ENCODE data around the gene ATP5F1E. TPM values are rescaled to one million over a fixed set of nuclear protein-coding genes. Genes with fewer than 3 reads are reported as not detected.

Gene ATP5F1E
- total and polyA plus RNA-seq, 10 of the 15 experiments (the other 5 are each of a cell fraction or from before 2014, with no cell fraction given) = 49.0 to 407 (median 117) TPM

DNA sequence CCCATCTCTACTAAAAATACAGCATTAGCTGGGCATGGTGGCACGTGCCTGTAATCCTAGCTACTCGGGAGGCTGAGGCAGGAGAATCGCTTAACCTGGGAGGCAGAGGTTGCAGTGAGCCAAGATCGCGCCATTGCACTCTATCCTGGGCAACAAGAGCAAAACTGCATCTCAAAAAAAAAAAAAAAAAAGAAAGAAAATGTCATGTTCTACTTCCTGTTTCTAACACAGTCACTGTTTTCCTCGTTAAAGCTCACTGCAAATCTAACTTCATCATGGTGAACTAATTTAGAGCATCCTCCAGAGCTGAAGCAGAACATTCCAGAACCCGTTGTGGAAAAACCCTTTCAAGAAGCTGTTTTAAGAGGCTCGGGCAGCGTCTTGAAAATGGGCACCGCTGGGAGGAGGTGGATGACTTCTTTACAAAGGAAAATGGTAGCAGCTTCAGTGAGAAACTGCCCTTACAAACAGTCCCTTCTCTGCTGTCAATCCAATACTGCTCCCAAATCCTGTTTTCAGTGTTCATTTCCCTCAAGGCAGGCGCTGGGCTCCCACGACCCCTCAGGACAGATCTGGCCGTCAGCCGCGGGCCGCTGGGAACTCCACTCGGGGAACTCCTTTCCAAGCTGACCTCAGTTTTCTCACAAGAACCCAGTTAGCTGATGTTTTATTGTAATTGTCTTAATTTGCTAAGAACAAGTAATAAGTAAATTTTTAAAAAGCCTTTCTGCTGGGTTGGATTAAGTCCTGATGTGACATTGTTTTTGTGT, 37.6 kb downstream of the ATP5F1E start:
- DNase-seq (ENCODE audit: low read depth, low spot score) (no peak), FAIRE-seq (no peak), ATAC-seq (peak; percentile 7; the same call in 1 of the 3 replicates)
- H3K4me3 ChIP-seq = no peak overlapping the region
- TF ChIP-seq, protein P1, sequence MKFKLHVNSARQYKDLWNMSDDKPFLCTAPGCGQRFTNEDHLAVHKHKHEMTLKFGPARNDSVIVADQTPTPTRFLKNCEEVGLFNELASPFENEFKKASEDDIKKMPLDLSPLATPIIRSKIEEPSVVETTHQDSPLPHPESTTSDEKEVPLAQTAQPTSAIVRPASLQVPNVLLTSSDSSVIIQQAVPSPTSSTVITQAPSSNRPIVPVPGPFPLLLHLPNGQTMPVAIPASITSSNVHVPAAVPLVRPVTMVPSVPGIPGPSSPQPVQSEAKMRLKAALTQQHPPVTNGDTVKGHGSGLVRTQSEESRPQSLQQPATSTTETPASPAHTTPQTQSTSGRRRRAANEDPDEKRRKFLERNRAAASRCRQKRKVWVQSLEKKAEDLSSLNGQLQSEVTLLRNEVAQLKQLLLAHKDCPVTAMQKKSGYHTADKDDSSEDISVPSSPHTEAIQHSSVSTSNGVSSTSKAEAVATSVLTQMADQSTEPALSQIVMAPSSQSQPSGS (IDR thresholded peaks at IDR 0.05; ENCODE audit: low read length) = peak; percentile 10; the same call in 1 of the 2 replicates
- TF ChIP-seq ELK1 (IDR thresholded peaks at IDR 0.05; ENCODE audit: low read depth, low read length) = no peak
- H4K20me1 ChIP-seq (ENCODE audit: control insufficient read depth, insufficient read depth) = peaks cover 3% of the 10 kb centered on the region
- H3K4me2 ChIP-seq (ENCODE audit: control insufficient read depth, insufficient read depth) = no peak overlapping the region
- H3K4me1 ChIP-seq (ENCODE audit: control insufficient read depth, insufficient read depth, low read length) = peaks cover 14% of the 10 kb centered on the region
- intact Hi-C loops (cut with micrococcal nuclease; ENCODE audit: unreplicated experiment) = no loop called here
- H3K79me2 ChIP-seq (ENCODE audit: control insufficient read depth, insufficient read depth, low read length) = no peaks in the 10 kb centered on the region; the same call in 1 of the 2 replicates
- peaks cover 46 to 61% of the 10 kb centered on the region in 2 experiments for H3K36me3 ChIP-seq (ENCODE audit: control insufficient read depth in 2 of 2, insufficient read depth in 2 of 2, low read length in 1 of 2)
- TSS peak; percentile 45 for BruUV-seq (replicated peaks)
- WGBS (ENCODE audit: insufficient coverage, insufficient replicate concordance, low lambda C conversion rate, missing lambda C conversion rate) = 86% methylated on average over 15 of the region's 17 CpGs
- H3K27me3 ChIP-seq (replicated peaks in 1 of 2; ENCODE audit: control insufficient read depth in 2 of 2, insufficient read depth in 2 of 2, low read length in 1 of 2) = no peaks in the 10 kb centered on the region
- no peak overlapping the region for H3K27ac ChIP-seq (ENCODE audit: control insufficient read depth, insufficient read depth)
- no peak overlapping the region for H2AFZ ChIP-seq (ENCODE audit: control insufficient read depth, low read depth, low read length)
- in situ Hi-C loops (cut with MboI) = no loop called here
- no peaks in the 10 kb centered on the region for H3K9me3 ChIP-seq (replicated peaks; ENCODE audit: control insufficient read depth, insufficient read depth, low read length)
- POLR2A ChIA-PET = interaction anchor here (0.6 to 1.3 kb wide), 3 partner anchors 13 to 152 kb away, joined by 3 to 8 read pairs (median 5); no protein-coding TSS in a partner anchor
- CTCF ChIA-PET = interaction anchor here (0.7 to 0.9 kb wide), 2 partner anchors 93 to 124 kb away, joined by 3 to 4 read pairs; no protein-coding TSS in a partner anchor
- H3K9ac ChIP-seq (ENCODE audit: control insufficient read depth, insufficient read depth, low read length) = no peak overlapping the region
- SMC1A ChIA-PET (ENCODE audit: uncharacterized antibody, unreplicated experiment) = interaction anchor here (0.6 to 2.3 kb wide), 4 partner anchors 12 to 457 kb away, joined by 3 to 11 read pairs (median 3); no protein-coding TSS in a partner anchor
- RAD21 ChIA-PET (ENCODE audit: unreplicated experiment) = interaction anchor here (0.7 to 1.3 kb wide), 2 partner anchors 46 to 101 kb away, joined by 3 to 4 read pairs; no protein-coding TSS in a partner anchor

Data from GM12878 (cell line).